C4-2B (cell line): ENCODE measurements around the gene KLHL22.

Source experiments
- ZFX ChIP-seq: fragments of 450-650 bp; IDR thresholded peaks from 2 replicates; pipeline ENCODE4 v1.6.1; 2017
- TF ChIP-seq, protein P1 (sequence below): fragments of 450-650 bp; conservative IDR thresholded peaks from 2 replicates; pipeline ENCODE4 v1.5.1; 2017; ENCODE audit warnings: mild to moderate bottlenecking

DNA sequence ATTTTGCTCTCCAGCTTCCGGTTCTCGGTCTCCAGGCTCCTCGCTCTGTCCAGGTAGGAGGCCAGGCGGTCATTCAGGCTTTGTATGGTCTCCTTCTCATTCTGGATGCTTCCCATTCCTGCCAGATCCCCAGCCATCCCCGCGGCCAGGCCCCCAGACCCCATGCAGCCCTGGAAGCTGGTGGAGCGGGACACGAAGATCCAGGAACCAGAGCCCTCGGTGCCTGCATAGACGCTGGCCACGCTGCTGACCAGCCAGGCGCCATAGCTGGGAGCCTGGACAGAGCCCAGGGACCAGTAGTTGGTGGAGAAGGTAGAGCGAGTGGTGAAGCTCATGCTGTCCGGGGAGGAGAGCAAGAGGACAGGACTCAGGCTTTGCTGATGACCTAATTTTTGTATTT is 11.8 kb downstream of the KLHL22 start:
- TF ChIP-seq, protein P1, sequence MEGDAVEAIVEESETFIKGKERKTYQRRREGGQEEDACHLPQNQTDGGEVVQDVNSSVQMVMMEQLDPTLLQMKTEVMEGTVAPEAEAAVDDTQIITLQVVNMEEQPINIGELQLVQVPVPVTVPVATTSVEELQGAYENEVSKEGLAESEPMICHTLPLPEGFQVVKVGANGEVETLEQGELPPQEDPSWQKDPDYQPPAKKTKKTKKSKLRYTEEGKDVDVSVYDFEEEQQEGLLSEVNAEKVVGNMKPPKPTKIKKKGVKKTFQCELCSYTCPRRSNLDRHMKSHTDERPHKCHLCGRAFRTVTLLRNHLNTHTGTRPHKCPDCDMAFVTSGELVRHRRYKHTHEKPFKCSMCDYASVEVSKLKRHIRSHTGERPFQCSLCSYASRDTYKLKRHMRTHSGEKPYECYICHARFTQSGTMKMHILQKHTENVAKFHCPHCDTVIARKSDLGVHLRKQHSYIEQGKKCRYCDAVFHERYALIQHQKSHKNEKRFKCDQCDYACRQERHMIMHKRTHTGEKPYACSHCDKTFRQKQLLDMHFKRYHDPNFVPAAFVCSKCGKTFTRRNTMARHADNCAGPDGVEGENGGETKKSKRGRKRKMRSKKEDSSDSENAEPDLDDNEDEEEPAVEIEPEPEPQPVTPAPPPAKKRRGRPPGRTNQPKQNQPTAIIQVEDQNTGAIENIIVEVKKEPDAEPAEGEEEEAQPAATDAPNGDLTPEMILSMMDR: no peak
- TF ChIP-seq ZFX: no peak
